ENCODE measurements around the gene CD22.
A peak's percentile ranks its signal among the peaks of the same experiment; 100 is the strongest.
"Not testable (repeated sequence)": the region's sequence is repeated elsewhere in the genome, so short reads cannot be mapped to it uniquely, and the experiment has no call there.

The CD22 gene

DNA sequence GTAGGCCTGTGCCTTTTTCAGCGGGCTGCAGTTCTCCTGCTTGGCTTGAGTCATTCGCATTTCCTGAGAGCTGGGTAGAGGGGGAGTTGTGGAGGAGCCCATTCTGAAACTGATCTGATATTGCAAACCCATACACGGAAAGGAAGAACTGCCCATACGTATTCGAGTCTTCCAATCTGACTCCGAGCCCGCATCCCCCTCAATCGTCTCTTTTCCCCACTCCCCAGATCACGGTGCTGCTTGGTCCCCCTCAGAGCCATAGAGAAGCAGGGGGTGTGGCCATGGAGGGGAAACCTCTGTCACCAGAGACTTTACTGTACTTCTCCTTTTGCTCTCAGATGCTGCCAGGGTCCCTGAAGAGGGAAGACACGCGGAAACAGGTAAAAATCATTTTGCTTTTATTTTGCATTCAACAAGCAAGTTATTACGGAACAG is at the start of gene CD22:
Gene CD22, plus strand, starts transcription at position 337 of the 435 bp plus-strand sequence. CDS start 2,854 bp downstream, outside the sequence.
- no peak for DNase-seq

DNA sequence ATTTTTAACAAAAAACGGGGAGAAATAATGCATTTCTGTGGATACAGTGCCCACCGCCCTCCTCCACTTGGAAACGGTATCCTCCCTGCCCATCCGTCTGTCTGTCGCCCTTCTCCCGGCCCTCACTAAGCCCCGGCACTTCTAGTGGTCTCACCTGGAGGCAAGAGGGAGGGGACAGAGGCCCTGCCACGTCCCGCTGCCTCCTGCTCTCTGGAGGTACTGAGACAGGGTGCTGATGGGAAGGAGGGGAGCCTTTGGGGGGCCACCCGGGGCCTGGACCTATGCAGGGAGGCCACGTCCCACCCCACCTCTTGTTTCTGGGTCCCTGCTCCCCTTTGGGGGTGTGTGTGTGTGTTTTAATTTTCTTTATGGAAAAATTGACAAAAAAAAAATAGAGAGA is 49.6 kb upstream of the CD22 start:
- DNase-seq, result no peak

DNA sequence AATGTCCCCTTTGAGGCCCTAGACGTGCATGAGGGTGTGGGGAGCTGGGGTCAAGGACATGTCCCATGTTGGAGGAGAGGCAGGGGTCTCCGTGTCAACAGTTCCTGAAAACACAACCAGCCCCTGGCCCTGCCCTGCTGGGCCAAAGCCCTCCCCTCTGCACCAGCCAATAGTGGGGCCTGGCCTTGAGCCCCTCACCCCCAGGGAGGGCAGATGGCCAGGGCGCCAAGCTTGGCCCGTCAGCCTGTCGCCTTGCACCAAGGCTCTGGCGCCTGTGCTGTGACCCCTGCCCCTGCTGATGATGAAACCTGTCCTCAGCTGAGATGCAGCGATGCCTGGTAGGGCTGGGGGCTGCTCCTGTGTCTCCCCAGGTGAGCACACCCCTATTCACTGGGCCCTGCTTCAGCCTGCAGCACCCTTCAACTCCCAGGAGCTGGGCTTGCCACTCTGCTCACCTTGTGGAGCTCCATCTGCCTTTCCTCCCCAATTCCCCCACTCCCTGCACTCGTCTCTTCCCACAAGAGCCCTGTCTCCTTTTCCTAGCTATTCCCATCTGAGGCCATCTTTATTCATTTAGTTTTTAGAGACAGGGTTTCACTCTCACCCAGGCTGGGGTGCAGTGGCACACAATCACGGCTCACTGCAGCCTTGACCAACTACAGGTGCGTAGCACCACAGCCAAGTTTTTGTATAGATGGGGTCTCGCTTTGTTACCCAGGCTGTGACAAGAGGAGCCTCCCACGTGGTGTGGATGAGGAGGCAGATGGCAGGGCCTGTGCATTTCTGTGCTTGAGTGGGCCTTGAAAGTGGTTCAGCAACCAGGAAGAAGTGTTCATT is 48.8 kb upstream of the CD22 start:
- peak; percentile 39 for DNase-seq

DNA sequence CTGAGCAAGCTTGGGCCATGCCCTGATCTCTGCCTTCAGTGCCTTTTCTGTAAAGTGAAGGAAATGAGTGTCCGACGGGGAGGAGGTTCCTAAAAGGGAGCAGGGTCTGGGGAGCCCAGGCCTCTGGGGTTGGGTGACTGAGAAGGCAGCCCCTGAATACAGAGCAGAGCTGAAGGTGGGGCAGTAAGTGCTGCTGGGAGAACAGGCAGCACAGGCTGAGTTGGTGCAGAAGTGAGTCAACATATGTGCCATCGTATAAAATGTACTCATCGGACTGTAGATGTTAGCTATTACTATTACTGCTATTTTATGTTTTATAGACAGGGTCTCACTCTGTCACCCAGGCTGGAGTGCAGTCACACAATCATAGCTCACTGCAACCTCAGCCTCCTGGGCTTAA is 47.7 kb upstream of the CD22 start:
- DNase-seq, result no peak

DNA sequence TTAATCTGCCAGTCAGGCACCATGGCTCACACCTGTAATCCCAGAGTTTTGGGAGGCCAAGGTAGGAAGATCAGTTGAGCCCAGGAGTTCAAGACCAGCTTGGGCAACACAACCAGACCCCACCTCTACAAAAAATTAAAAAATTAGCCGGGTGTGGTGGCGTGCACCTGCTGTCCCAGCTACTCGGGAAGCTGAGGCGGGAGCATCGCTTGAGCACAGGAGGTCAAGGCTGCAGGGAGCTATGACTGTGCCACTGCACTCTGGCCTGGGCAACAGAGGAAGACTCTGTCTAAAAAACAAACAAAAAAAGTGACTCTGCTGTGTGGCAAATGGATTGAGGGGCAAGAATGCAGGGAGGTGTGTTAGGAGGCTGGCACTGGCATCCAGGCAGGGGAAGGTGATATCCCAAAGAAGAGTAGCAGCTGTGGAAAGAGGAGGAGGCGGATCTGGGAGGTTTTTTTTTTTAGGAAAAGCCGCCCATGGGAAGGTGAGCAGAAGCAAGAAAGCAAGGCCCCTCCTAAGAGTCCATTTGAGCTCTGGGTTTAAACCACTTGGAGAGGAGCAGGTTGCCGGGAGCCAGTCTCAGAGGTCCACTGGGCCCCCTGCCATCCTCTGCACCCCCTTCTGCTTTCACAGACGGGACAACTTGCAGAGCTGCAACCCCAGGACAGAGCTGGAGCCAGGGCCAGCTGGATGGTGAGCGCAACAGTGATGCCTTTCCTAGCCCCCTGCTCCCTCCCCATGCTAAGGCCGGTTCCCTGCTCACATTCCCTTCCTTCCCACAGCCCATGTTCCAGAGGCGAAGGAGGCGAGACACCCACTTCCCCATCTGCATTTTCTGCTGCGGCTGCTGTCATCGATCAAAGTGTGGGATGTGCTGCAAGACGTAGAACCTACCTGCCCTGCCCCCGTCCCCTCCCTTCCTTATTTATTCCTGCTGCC is 44.6 kb upstream of the CD22 start:
- DNase-seq, result no peak

DNA sequence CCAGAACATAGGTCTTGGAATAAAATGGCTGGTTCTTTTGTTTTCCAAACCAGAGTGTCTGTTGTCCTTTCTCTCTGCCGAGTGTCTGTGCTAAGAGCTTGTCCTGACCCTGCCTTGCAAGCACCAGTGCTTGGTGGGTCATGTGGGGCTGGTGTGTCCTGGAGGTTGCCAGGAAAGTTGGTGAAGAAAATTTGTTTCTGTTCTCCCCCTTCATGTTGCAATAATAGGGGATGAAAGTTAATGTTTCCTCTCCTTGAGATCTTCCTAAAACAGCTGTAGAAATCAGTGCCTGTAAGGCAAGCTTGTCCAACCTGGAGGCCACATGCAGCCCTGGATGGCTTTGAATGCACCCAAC is 43.9 kb upstream of the CD22 start:
- no peak for DNase-seq

DNA sequence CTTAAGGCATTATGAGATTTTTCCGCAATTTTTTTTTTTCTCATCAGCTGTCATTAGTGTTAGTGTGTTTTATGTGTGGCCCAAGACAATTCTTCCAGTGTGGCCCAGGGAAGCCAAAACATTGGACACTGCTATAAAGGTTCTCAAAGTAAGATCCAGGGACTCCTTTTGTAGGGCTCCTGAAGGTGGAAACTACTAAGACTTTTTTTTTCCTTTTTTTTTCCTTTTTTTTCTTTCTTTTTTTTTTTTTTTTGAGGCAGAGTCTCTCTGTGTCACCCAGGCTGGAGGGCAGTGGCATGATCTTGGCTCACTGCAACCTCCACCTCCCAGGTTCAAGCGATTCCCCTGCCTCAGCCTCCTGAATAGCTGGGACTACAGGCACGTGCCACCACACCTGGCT is 43.5 kb upstream of the CD22 start:
- DNase-seq, result not testable (repeated sequence)

DNA sequence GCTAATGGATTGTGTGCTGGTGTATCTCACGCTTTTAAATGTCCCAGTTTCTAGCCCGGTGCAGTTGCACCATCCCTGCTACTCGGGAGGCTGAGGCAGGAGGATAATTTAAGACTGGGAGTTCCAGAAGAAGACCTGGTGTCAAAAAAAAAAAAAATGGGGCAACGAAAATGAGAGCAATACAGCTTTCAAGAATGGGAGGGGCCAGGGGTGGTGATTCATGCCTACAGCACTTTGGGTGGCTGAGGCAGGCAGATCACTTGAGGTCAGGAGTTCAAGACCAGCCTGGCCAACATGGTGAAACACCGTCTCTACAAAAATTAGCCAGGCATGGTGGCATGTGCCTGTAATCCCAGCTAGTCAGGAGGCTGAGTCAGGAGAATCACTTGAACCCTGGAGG is 42.9 kb upstream of the CD22 start:
- DNase-seq, result not testable (repeated sequence)

DNA sequence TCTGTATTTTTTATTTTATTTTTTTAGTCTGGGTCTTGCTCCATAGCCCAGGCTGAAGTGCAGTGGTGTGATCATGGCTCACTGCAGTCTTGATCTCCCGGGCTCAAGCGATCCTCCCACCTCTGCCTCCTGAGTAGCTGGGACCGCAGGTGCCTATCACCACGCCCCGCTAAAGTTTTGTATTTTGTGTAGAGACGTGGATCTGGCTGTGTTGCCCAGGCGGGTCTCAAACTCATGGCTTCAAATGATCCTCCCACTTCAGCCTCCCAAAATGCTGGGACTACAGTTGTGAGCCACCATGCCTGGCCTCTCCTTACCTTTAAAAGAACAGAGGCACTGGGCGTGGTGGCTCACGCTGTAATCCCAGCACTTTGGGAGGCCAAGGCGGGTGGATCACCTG is 41.3 kb upstream of the CD22 start:
- no peak for DNase-seq

DNA sequence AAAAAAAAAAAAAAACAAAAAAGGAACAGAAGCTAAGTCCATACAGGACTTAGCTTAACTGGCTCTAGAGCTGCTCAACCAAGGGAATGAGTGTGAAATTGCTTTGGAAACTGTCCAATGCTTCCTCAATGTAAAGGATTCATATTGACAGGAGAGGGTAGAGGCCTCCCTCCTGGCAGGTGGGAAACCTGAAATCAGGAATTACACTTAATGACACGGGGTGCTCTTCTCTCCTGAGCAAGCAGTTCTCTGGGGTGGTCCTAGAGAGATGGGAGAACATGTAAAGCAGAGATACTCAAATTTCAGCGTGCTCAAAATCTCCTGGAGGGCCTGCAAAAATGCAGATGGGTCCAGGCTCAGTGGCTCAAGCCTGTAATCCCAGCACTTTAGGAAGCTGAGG is 40.7 kb upstream of the CD22 start:
- DNase-seq, result no peak

DNA sequence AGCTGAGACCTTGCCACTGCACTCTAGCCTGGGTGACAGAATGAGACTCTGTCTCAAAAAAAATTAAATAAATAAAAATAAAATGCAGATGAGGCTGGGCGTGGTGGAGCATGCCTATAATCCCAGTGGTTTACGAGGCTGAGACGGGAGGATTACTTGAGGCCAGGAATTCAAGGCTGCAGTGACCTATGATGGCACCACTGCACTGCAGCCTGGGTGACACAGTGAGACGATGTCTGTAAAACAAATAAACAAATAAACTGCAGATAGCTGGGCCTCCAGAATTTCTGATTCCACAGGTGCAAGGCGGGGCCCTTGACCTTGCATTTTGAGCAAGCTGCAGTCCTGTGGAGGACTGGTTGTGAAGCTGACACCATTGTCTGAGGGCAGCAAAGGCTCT is 40.1 kb upstream of the CD22 start:
- no peak for DNase-seq

DNA sequence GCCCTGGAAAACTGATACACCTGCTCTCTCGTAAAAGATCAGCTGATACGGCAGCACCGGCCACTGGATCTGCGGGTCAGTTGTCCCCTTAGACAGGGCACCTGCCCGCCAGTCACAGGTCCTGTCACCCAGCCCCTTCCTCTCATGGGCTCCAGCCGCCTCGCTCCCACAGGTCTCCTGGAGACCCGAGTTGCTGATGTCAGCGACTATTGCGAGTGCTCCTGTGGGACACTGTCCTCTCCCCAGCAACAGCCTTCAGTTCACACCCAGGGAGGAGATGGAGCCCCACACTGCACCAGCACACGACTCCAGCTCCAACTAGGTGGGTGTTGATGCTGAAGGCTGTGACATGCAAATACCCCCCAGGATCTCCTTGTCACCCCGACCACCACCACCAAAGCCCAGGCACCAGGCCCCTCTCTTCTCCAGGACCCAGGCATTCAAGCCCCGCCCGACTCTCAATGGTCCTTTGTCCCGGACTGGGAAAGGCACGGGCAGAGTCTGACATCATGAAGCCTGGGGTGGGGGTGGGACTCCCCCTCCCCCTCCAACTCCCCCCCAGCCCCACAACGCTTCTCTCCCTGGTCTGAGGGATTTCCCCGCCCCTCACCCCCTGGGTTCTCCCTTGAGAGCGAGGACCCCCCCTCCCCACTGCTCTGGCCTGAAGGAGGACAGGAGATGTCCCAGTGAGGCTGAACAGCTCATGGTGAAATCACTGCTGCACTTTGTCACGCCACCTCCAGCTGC is 38.4 kb upstream of the CD22 start:
- DNase-seq, result no peak

DNA sequence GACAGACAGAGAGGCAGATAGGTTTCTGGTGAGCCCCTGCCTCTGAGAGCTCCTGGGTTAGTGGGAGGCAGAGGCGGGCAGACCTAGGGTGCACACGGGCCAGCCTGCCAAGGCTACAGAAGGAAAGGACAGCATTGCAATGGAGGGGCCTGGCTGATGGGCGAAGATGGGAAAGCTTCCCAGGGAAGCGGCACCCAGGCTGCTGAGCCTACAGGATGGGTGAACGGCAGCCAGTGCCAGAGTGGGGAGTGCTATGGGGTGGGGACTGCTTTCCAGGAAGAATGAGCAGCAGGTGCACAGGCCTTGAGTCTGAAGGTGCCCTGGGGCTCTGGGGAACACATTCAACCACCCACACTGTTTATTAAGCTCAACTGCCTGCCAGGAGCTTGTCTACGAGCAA is 37.7 kb upstream of the CD22 start:
- DNase-seq, result no peak

DNA sequence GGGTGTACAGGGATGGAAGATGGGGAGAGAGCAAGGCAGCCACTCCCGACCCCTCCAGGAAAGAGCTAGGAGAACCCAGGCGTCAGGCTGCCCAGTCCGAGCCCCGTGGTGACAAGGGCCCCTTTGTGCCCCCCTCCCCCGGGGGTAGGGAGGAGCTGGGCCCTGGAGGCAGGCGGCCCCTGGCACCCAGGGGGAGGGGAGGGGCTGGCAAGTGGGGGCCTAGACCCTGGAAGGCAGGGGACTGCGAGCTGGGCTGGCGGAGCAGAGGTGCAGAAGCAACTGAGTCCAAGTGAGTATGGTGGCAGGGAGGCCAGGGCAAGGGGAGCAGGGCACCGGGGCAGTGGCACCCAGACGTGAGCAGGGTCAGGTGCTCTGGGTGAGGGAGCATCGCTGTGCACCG is 37.1 kb upstream of the CD22 start, which contains the start of gene MAG:
Gene MAG, plus strand, starts transcription at position 246 of the 400 bp plus-strand sequence. CDS start 3,248 bp downstream, outside the sequence.
- DNase-seq, result no peak

DNA sequence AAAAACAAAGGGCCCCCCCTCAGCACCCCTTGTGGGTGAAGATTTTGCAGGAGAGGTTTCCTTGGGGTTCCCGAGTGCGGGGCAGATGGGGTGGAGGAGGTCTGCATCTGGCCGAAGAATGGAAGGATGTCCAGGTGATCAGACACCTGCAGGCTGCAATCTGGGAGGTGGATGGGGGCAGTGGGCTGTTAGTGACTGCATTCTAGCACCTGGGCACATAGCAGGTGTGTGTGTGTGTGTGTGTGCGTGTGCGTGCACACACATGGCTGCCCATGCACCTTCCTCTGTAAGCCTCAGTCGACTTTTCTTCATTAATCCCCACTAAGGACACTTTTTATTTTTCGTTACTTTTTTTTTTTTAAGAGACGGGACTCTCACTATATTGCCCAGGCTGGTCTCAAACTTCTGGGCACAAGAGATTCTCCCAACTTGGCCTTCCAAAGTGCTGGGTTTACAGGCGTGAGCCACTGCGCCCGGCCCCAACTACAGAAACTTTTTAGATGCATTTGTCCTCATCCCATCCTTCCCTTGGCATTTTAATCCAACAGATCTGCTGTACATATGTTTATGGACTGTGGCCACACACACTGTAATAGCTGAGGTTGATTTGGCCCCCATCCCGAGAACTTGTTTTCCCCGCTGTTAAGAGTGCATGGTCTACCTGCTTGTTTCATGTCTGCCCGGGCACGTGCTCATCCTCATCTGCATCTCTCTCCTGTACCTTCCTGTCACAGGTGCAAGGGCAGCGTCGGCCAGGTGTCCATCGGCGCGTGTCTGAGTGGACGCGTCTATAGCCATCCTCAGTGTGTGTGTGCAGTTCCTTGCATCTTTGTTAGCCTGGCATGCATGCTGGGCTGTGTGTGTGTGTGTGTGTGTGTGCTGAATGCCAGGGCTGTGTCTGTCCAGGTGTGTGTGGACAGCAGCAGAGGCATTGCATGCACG is 36.3 kb upstream of the CD22 start:
- DNase-seq, result peak; percentile 90

DNA sequence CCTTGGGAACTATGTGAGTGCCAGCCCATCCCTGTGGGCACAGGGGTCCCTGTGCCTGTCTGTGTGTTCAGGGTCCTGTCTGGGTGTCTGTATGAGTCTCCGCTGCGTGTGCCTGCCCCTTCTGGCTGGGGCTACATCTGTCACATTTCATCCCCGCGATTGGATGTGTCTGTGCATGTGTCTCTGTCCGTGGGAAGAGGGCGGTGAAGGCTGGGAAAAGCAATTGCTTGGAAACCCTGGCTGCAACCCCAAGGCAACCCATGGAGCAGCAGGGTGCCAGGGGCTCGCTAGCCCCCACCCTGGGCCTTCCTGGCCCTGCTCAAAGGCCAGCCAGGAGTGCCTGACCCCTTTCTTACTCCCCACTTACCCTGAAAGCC is 35.6 kb upstream of the CD22 start:
- DNase-seq, result no peak

DNA sequence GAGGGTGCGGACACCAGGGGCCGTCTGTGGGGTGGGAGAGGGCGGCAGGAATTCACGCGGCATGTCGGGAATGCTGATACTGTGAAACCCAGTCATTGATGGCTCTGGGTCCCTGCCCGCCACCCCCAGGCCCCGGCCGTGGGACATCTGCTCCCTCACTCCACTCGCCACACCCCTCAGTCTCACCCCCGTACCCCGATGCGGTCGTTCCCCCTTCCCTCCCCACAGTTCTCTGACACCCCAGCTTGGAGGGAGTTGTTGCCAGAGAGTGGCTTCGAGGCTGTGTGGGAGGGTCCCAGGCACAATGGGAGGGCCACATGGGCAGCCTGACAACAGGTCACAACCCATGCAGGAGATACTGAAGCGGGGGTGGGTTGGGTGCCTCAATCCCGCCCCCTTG is 35.2 kb upstream of the CD22 start:
- no peak for DNase-seq

DNA sequence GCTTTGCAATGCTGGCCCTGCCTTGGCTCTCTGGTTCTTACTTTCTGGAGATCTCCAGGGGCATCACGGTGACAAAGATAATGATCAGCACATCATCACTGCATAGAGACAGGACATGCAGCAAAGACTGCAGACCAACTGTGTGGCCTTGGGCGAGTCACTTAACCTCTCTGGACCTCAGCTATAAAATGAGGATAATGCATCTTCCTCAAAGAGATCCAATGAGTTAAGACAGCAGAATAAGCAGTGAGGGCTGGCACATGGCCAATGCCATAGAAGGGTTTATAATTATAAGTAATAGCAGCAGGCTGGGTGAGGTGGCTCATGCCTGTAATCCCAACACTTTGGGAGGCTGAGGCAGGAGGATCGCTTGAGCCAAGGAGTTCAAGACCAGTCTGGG is 34.7 kb upstream of the CD22 start:
- DNase-seq, result no peak

DNA sequence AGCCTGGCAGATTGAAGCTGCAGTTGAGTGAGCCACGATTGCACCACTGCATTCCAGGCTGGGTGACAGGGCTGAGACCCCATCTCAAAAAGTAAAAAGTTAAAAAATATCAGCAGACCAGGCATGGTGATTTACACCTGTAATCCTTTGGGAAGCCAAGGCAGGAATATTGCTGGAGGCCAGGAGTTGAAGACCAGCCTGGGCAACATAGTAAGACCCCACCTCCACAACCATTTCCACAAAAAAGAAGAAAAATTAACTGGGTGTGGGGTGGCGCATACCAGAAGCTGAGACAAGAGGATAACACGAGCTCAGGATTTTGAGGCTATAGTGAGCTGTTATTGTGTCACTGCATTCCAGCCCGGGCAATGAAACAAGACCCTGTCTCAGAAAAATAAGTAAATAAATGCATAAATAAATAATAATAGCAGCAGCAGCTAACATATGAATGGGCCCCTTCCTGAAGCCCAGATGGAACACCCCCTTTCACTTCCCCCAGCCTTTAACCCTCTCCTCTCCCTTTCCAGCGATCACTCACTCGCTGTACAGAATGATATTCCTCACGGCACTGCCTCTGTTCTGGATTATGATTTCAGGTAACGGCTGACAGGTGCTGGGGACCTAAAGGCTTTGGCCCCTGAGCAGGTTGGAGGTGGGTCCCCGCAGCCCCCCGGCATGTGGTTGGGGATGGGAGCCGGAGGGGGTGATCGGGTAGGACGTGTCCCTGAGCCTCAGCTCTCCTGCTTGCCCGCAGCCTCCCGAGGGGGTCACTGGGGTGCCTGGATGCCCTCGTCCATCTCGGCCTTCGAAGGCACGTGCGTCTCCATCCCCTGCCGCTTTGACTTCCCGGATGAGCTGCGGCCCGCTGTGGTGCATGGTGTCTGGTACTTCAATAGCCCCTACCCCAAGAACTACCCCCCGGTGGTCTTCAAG is 33.9 kb upstream of the CD22 start:
- DNase-seq, result no peak

DNA sequence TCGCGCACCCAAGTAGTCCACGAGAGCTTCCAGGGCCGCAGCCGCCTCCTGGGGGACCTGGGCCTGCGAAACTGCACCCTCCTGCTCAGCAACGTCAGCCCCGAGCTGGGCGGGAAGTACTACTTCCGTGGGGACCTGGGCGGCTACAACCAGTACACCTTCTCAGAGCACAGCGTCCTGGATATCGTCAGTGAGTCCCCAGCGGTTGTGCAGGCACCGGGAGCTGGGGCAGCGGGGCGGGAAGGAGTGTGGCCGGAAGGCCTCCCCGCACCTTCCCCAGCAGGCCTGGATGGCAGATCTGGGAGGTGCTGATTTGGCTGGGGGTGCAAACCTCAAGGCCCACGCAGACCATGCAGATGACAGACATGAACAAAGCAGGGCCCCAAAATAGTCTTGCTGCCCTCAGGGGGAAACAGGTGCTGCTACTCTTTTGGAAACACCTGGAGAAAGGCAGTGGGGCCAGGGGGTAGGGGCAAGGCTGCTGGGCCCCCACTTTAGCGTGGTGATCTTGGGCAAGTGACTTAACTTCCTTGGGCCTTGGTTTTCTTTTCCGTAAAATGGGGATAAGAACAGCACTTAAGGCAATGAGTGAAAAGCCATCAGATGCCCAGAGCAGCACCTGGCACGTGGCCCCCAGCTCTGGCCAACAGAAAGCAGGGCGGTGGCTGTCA is 33.1 kb upstream of the CD22 start:
- DNase-seq, result peak; percentile 35
